ENCODE data around the gene NF1.
"Not testable (repeated sequence)": the region's sequence is repeated elsewhere in the genome, so short reads cannot be mapped to it uniquely, and the experiment has no call there.

NF1 gene

GRCh38 chr17:31202968-31203367 is 108.2 kb downstream of the NF1 start:
- peak; percentile 44 for DNase-seq

DNA sequence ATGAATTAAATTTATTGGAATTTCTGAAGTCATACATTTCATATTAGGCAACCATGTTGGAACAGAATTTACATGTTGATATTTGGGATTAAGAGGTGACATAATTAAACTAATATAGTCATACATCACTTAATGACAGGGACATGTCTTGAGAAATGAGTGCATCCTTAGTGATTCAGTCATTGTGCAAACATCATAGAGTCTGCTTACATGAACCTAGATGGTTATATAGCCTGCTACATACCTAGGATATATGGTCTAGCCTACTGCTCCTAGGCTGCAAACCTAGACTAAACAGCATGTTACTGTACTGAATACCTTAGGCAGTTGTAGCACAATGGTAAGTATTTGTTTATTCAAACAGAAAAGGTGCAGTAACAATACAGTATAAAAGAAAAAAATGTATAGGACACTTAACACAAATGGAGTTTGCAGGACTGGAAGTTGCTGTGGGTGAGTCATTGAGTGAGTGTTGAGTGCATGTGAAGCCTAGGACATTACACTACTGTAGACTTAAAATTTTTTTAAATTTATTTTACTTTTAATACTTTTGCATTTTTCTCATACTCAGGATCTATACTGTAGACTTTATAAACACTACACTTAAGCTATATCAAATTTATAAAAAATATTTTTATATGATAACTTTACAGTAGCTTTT is 116.7 kb downstream of the NF1 start:
- peak; percentile 30 for DNase-seq

GRCh38 chr17:31216031-31216751 is 121.4 kb downstream of the NF1 start:
- DNase-seq, result peak; percentile 84

DNA sequence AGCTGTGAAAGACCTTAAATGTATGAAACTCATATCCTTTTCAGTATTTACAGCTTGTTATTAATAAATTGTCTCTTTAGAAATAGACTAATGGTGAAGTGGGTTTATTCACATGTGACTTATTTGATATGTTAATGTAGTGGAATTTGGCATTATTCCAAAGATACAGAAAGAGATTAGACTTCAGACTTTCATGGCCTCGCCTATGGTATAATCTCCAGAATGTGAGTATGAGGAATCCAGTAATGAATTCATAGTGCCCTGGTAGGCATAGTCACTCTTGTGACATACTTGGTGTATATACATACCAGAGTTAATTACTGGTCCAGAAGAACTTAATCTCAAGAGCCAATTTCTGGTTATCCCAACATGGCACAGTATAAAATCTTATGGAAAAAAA is 129.6 kb downstream of the NF1 start:
- DNase-seq, result no peak

DNA sequence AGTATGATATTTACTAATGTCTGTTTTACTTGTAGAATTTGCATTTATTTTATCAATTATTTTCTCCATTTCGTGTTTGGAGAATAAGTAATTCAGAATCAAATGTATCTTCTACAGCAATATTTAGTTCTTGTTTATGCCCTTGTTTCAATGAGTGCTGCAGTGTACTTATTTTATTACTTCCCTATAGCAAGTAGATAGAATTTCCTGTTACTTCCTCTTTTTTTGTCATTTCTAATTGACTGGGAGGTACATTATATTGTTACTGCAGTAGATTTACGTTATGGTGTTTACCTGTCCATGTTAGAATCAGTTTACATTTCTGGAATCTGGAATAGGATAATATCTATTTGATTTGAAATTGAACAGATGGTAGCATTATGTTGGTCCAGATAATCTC is 131.1 kb downstream of the NF1 start:
- DNase-seq, result no peak

- DNase-seq, result no peak
Measured at GRCh38 chr17:31226373-31226772, 131.6 kb downstream of the NF1 start.

GRCh38 chr17:31226950-31227349 is 132.2 kb downstream of the NF1 start:
- no peak for DNase-seq

GRCh38 chr17:31231852-31232251 is 137.1 kb downstream of the NF1 start:
- no peak for DNase-seq

- no peak for DNase-seq
Measured at GRCh38 chr17:31235110-31235509, 140.3 kb downstream of the NF1 start.

GRCh38 chr17:31236137-31236536 is 141.4 kb downstream of the NF1 start:
- no peak for DNase-seq

- DNase-seq, result no peak
Measured at GRCh38 chr17:31236712-31237111, 141.9 kb downstream of the NF1 start.

DNA sequence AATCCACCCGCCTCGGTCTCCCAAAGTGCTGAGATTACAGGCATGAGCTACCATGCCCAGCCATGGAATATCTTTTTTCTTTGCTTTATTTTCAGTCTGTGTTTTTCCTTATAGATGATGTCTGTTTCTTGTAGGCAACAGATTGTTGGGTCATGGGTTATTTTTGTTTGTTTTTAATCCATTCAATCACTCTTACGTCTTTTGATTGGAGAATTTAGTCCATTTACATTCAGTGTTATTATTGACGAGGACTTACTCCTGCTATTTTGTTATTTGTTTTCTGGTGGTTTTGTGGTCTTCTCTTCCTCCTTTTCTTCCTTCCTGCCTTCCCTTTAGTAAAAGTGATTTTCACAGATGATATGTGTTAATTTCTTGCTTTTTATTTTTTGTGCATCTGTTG is 146.3 kb downstream of the NF1 start:
- no peak for DNase-seq

- peak; percentile 83 for DNase-seq
Measured at GRCh38 chr17:31248986-31249834, 154.4 kb downstream of the NF1 start.

DNA sequence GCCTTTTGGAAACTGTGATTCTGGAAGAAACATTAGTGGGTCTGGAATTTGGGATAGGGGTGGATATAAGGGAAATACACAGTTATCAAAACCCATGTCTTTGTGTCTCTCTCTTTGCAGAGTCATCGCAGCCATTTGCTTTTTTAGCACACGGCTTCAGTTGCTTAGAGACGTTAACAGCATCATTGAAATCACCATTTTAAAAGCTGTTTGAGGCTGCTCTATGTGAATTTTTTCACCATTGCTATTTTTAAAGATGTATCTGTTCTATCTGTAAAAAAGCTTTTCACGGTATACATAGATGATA is 155.0 kb downstream of the NF1 start:
- DNase-seq, result no peak

DNA sequence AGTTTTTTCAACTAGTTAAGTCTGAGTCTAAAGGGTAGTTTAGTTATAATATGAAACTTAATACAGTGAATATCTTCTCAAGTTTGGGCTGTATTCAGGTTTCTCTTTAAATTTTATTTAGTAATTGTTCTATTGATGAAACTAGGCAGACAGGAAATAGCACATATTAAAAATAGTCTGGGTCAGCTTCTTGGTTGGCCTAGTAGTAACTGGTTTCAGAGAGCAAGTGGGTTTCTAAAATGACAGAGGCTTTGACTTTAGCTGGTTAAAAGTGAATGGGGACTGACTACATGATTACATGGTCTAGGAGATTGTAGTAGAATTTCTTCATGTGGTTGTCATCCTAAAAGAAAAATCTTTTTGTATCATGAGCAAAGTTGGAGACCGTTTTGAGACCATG is 155.5 kb downstream of the NF1 start:
- no peak for DNase-seq

- no peak for DNase-seq
Measured at GRCh38 chr17:31251105-31251969, 156.6 kb downstream of the NF1 start.

DNA sequence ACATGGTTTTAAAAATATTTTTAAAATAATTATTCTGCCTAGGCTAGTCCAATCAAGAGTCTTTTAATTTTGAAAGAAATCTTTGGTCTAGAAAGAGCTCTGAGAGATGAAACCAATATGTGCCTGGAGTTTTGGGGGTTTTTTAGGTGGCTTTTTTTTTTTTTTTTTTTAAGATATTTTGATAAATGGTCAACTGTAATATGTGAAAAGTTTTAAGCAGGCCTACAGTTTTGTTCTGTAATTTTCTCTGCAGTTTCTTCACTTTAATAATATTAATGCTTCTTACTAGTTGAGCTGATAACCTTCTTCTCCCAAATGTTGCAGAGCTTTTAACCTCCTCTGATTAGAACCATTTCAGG is 157.2 kb downstream of the NF1 start:
- DNase-seq, result no peak

DNA sequence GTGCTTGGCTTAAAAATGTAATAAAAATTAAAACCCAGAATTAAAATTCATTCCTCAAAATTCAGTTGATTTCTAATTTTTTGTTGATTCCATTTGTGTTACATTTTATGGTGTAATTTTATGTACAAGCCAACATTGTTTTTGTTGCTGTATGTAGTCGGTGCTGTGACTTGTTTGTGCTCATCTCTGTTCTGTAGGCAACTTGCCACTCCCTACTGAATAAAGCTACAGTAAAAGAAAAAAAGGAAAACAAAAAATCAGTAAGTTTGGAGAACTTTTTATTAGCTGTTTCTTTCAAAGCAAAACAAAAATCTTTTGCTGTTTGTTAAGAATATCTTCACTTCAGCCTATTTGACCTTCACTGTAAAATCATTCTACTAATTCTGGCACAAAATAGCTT is 158.0 kb downstream of the NF1 start:
- no peak for DNase-seq

GRCh38 chr17:31254654-31255053 is 159.9 kb downstream of the NF1 start:
- no peak for DNase-seq

GRCh38 chr17:31256936-31257335 is 162.2 kb downstream of the NF1 start:
- DNase-seq, result no peak

GRCh38 chr17:31260151-31260550 is 165.4 kb downstream of the NF1 start:
- DNase-seq, result no peak

DNA sequence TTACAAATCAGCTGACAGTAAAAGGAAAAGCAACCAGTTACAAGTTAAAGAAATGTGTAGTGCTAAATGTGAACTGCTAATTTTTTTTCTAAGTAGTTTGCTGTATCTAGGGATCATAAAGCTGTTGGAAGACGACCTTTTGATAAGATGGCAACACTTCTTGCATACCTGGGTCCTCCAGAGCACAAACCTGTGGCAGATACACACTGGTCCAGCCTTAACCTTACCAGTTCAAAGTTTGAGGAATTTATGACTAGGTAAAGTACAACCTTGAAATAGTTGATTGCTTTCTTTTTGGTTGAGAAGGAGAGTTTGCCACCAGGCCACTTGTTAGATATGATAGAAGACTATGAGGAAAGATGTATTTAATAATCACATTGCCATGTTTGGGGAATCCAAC is 166.8 kb downstream of the NF1 start:
- DNase-seq, result no peak

DNA sequence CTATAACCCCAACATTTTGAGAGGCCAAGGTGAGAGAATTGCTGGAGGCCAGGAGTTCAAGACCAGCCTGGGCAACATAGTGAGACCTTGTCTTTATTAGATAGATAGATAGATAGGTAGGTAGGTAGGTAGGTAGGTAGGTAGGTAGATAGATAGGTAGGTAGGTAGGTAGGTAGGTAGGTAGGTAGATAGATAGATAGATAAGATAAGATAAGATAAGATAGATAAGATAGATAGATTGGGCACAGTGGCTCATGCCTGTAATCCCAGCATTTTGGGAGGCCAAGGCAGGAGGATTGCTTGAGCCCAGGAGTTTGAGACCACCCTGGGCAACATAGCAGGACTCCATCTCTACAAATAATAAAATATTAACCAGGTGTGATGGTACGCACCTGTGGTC is 168.1 kb downstream of the NF1 start:
- not testable (repeated sequence) for DNase-seq

Measured in fibroblast of upper back skin (primary cell).